Stimulated activated naive B cell treated with anti-CD40 and anti-IgM and Interleukin-4, amounts not matched to agents 10 μg/mL and 1 μg/mL and 100 μg/mL, for 72 hours (primary cell): ENCODE measurements around the gene P4HTM.
"Not testable (repeated sequence)": the region's sequence is repeated elsewhere in the genome, so short reads cannot be mapped to it uniquely, and the experiment has no call there.

ENCODE experiments used
- ATAC-seq, 2 donors: fragments of 150-1000 bp; cut with Tn5 transposase; replicated peaks; 2 replicates each; pipeline ENCODE4 v1.10.0; 2021; ENCODE audit warnings: moderate library complexity in 1 of 2
- DNase-seq: peaks from one replicate; pipeline ENCODE4 v3.0.0; 2021
- H3K27ac Mint-ChIP-seq: one replicate; pipeline ENCODE4 v1.8.0; 2022; ENCODE audit warnings: mild to moderate bottlenecking, mixed read lengths
- H3K27me3 Mint-ChIP-seq, 2 donors: one replicate each; pipeline ENCODE4 v1.8.0; 2022; ENCODE audit warnings: mixed read lengths in 2 of 2
- H3K36me3 Mint-ChIP-seq, 2 donors: one replicate each; pipeline ENCODE4 v1.8.0; 2022; ENCODE audit warnings: mixed read lengths in 2 of 2, mild to moderate bottlenecking in 1 of 2
- H3K4me1 Mint-ChIP-seq, 2 donors: one replicate each; pipeline ENCODE4 v1.8.0; 2022; ENCODE audit warnings: mixed read lengths in 2 of 2, mild to moderate bottlenecking in 1 of 2
- H3K4me3 Mint-ChIP-seq, 2 donors: one replicate each; pipeline ENCODE4 v1.8.0; 2022; ENCODE audit warnings: mild to moderate bottlenecking in 2 of 2, mixed read lengths in 2 of 2, moderate library complexity in 1 of 2
- H3K9me3 Mint-ChIP-seq, 2 donors: one replicate each; pipeline ENCODE4 v1.8.0; 2022; ENCODE audit warnings: mixed read lengths in 2 of 2, mild to moderate bottlenecking in 1 of 2

The P4HTM gene

GRCh38 chr3:49008627-49009026 lies 18.6 kb downstream of the P4HTM start:
- not testable (repeated sequence) for H3K27ac Mint-ChIP-seq, H3K27me3 Mint-ChIP-seq, DNase-seq, H3K9me3 Mint-ChIP-seq, ATAC-seq
- Mint-ChIP-seq H3K36me3 (peaks cover 23 to 28% of the 10 kb centered on the region in 2 donors), H3K4me3 (peak overlapping the region; percentile 98), H3K4me1 (peaks cover 36 to 55% of the 10 kb centered on the region in 2 donors)

- Mint-ChIP-seq H3K4me3 (peak overlapping the region in 1 of 2 donors; percentile 41), H3K4me1 (peaks cover 41 to 60% of the 10 kb centered on the region in 2 donors), H3K27ac (peak overlapping the region; percentile 67), H3K27me3 (no peaks in the 10 kb centered on the region), H3K9me3 (no peaks in the 10 kb centered on the region), H3K36me3 (peaks cover 27 to 32% of the 10 kb centered on the region in 2 donors)
- DNase-seq (no peak), ATAC-seq (no peak)
These were observed 19.4 kb downstream of the P4HTM start for GRCh38 chr3:49009396-49009795.

DNA sequence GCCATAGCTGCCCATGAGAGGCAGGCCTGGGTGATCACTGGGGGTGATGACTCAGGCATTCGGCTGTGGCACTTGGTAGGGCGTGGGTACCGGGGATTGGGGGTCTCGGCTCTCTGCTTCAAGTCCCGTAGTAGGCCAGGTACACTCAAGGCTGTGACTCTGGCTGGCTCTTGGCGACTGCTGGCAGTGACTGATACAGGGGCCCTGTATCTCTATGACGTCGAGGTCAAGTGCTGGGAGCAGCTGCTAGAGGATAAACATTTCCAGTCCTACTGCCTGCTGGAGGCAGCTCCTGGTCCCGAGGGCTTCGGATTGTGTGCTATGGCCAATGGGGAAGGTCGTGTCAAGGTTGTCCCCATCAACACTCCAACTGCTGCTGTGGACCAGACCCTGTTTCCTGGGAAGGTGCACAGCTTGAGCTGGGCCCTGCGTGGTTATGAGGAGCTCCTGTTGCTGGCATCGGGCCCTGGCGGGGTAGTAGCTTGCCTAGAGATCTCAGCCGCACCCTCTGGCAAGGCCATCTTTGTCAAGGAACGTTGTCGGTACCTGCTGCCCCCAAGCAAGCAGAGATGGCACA lies 22.5 kb downstream of the P4HTM start:
- peaks cover 40 to 50% of the 10 kb centered on the region in 2 donors for H3K36me3 Mint-ChIP-seq
- ATAC-seq, result no peak
- H3K4me3 Mint-ChIP-seq, result no peak overlapping the region
- no peak overlapping the region for H3K27ac Mint-ChIP-seq
- no peaks in the 10 kb centered on the region for H3K27me3 Mint-ChIP-seq
- H3K4me1 Mint-ChIP-seq, result peaks cover 43 to 57% of the 10 kb centered on the region in 2 donors
- DNase-seq, result no peak
- H3K9me3 Mint-ChIP-seq, result no peaks in the 10 kb centered on the region

DNA sequence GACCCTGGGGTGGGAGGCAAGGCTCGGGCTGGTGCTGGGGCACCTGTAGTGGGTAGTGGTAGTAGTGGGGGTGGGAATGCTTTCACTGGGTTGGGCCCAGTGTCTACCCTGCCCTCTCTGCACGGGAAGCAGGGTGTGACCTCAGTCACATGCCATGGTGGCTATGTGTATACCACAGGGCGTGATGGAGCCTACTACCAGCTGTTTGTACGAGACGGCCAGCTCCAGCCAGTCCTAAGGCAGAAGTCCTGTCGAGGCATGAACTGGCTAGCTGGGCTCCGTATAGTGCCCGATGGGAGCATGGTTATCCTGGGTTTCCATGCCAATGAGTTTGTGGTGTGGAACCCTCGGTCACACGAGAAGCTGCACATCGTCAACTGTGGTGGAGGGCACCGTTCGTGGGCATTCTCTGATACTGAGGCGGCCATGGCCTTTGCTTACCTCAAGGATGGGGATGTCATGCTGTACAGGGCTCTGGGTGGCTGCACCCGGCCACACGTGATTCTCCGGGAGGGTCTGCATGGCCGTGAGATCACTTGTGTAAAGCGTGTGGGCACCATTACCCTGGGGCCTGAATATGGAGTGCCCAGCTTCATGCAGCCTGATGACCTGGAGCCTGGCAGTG lies 23.2 kb downstream of the P4HTM start:
- H3K4me3 Mint-ChIP-seq, result no peak overlapping the region
- ATAC-seq, result no peak
- no peaks in the 10 kb centered on the region for H3K27me3 Mint-ChIP-seq
- H3K9me3 Mint-ChIP-seq, result no peaks in the 10 kb centered on the region
- peaks cover 40 to 57% of the 10 kb centered on the region in 2 donors for H3K4me1 Mint-ChIP-seq
- no peak for DNase-seq
- H3K36me3 Mint-ChIP-seq, result peaks cover 38 to 45% of the 10 kb centered on the region in 2 donors
- no peak overlapping the region for H3K27ac Mint-ChIP-seq

DNA sequence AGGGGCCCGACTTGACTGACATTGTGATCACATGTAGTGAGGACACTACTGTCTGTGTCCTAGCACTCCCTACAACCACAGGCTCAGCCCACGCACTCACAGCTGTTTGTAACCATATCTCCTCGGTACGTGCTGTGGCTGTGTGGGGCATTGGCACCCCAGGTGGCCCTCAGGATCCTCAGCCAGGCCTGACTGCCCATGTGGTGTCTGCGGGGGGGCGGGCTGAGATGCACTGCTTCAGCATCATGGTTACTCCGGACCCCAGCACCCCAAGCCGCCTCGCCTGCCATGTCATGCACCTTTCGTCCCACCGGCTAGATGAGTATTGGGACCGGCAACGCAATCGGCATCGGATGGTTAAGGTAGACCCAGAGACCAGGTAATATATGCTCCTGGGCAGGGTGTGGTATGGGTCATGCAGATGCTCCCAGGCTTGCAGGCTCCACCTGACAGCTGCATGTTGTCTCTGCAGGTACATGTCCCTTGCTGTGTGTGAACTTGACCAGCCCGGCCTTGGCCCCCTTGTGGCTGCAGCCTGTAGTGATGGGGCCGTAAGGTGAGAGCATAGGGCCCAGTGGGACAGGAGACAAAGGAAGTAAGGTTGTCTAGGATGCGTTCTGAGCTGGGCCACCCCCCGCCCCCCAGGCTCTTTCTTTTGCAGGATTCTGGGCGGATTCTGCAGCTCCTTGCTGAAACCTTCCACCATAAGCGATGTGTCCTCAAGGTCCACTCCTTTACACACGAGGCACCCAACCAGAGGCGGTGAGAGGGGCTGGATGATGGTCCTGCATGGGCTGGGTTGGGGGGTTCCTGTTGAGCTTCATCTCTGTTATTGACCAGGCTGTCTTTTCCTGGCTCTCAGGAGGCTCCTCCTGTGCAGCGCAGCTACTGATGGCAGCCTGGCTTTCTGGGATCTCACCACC lies 24.0 kb downstream of the P4HTM start:
- DNase-seq (no peak), ATAC-seq (peak; percentile 46 to 49)
- Mint-ChIP-seq H3K27me3 (no peaks in the 10 kb centered on the region), H3K27ac (peak overlapping the region; percentile 47), H3K36me3 (peaks cover 35 to 42% of the 10 kb centered on the region in 2 donors), H3K9me3 (no peaks in the 10 kb centered on the region), H3K4me1 (peaks cover 38 to 52% of the 10 kb centered on the region in 2 donors), H3K4me3 (no peak overlapping the region)

GRCh38 chr3:49015072-49015471 lies 25.0 kb downstream of the P4HTM start:
- H3K4me3 Mint-ChIP-seq, result no peak overlapping the region
- peaks cover 30 to 39% of the 10 kb centered on the region in 2 donors for H3K36me3 Mint-ChIP-seq
- H3K9me3 Mint-ChIP-seq, result no peaks in the 10 kb centered on the region
- ATAC-seq (no peak), DNase-seq (no peak)
- peak overlapping the region; percentile 89 for H3K27ac Mint-ChIP-seq
- H3K4me1 Mint-ChIP-seq, result peaks cover 33 to 52% of the 10 kb centered on the region in 2 donors
- no peaks in the 10 kb centered on the region for H3K27me3 Mint-ChIP-seq

DNA sequence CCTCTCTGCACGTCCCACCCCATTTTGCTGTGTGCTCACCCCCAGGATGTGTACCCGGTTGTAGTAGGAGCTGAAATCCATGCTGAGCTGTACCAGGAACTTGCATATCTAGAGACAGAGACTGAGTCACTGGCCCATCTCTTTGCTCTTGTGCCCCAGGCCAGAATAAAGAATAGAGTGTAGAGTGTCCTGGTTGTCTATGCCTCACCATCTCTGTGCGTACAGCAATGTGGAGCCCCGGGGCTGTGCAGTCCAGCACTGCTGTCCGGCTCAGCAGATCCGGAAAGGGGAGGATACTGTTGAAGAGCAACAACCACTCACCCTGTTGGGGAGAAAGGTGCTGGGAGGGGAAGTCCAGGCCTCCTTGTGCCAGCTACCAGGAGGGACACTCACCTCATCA lies 25.7 kb downstream of the P4HTM start:
- ATAC-seq (no peak), DNase-seq (no peak)
- Mint-ChIP-seq H3K4me3 (no peak overlapping the region), H3K9me3 (no peaks in the 10 kb centered on the region), H3K36me3 (peaks cover 35 to 45% of the 10 kb centered on the region in 2 donors), H3K27me3 (no peaks in the 10 kb centered on the region), H3K27ac (no peak overlapping the region), H3K4me1 (peaks cover 36 to 57% of the 10 kb centered on the region in 2 donors)

DNA sequence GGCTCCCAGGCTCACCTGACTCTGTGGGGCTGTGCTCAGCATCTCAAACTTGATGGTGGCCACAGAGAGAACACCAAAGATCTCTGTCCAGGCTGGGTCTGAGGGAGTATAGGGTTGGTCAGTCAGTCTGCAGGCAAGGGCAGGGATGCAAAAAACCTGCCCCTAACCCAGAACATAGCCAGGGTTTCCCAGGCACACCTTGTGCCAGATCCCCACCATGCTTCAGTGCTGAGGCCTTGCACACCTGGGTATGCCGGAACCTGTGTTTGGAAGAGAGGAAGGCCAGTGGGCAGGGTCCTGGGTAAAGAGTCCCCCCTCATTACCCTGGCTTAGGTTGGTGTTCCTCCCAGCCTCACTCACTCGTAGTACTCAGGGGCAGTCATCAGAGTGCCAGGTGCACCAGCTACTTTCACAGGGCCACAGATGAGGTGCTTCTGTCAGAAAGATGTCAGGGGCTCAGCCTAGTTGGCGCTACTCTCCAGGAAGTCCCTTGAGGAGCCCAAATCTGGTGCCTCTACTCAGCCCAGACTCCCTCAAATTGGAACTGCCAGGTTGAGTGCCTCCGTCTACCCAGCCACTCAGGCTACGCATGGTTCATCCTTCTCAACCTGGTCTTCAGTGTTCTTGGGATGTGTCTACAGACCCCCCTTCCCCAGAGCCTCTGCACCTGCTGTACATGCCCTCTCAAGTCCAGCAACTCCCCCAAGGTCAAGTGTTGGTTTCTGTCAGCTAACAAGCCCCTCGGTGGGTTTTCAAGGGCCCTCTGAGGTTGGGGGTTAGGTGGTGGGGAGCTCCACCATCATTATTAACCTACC lies 26.6 kb downstream of the P4HTM start:
- H3K27ac Mint-ChIP-seq, result peak overlapping the region; percentile 99
- H3K36me3 Mint-ChIP-seq, result peaks cover 37 to 47% of the 10 kb centered on the region in 2 donors
- H3K4me3 Mint-ChIP-seq, result peak overlapping the region; percentile 91 to 95
- DNase-seq (no peak), ATAC-seq (no peak)
- peaks cover 36 to 55% of the 10 kb centered on the region in 2 donors for H3K4me1 Mint-ChIP-seq
- H3K27me3 Mint-ChIP-seq, result no peaks in the 10 kb centered on the region
- H3K9me3 Mint-ChIP-seq, result no peaks in the 10 kb centered on the region

DNA sequence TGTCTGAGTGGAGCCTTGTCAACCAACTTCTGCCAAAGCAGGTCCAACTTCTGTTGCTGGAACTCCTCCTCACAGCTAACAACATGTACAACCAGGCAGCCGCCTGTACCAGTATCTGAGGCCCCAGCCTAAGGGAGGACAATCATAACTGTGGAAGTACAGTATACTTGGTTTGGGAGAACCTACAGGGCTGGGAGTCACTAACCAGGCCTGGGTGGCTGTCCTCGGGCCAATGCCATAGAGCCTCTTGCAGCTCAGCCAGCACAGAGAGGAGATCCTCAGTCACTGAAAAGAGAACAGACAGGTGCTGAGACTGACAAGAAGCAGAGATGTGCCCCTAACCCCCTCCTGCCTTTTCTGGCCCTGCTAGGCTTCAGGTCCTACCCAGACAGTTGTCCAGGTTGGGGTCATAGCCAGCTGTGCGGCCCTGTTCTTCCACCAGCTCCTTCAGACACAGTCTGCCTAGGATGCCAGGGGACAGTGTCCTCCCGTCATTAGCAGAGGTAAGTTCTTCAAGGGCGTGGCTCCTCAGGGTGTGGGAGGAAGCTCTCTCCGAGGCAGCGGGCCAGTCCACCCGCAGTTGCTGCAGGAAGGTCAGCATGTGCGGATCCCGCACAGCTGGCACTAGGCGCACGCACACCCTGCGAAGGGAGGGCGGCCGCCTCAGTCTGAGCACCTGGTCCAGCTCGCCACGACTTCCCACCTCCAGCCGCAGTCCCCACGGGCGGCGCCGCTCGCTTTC lies 27.4 kb downstream of the P4HTM start:
- DNase-seq (no peak), ATAC-seq (no peak)
- no peaks in the 10 kb centered on the region for H3K9me3 Mint-ChIP-seq
- H3K4me1 Mint-ChIP-seq, result peaks cover 30 to 50% of the 10 kb centered on the region in 2 donors
- peak overlapping the region; percentile 91 to 95 for H3K4me3 Mint-ChIP-seq
- no peaks in the 10 kb centered on the region for H3K27me3 Mint-ChIP-seq
- H3K27ac Mint-ChIP-seq, result peak overlapping the region; percentile 99
- peaks cover 40 to 41% of the 10 kb centered on the region in 2 donors for H3K36me3 Mint-ChIP-seq

- DNase-seq (peak; percentile 68), ATAC-seq (peak; percentile 22 to 24)
- Mint-ChIP-seq H3K4me3 (peak within 1 kb of the TSS; percentile 91 to 95), H3K36me3 (peaks cover 43 to 44% of the 10 kb centered on the region in 2 donors), H3K4me1 (peaks cover 28 to 56% of the 10 kb centered on the region in 2 donors), H3K27me3 (no peaks in the 10 kb centered on the region), H3K27ac (peak within 1 kb of the TSS; percentile 99), H3K9me3 (no peaks in the 10 kb centered on the region)
These were observed 28.1 kb downstream of the P4HTM start, which contains the start of gene DALRD3 for GRCh38 chr3:49017971-49018706. TSS of gene DALRD3 (minus strand) at chr3:49018580. CDS start at chr3:49018564, 16 bp downstream.

GRCh38 chr3:49018707-49019006 lies 28.6 kb downstream of the P4HTM start:
- DNase-seq (no peak), ATAC-seq (no peak)
- Mint-ChIP-seq H3K36me3 (peaks cover 47 to 48% of the 10 kb centered on the region in 2 donors), H3K27ac (peak overlapping the region; percentile 99), H3K27me3 (no peaks in the 10 kb centered on the region), H3K4me3 (peak overlapping the region; percentile 91 to 95), H3K4me1 (peaks cover 26 to 56% of the 10 kb centered on the region in 2 donors), H3K9me3 (no peaks in the 10 kb centered on the region)

GRCh38 chr3:49019941-49020329 lies 29.9 kb downstream of the P4HTM start:
- H3K27me3 Mint-ChIP-seq, result no peaks in the 10 kb centered on the region
- H3K4me1 Mint-ChIP-seq, result peaks cover 29 to 64% of the 10 kb centered on the region in 2 donors
- H3K9me3 Mint-ChIP-seq, result no peaks in the 10 kb centered on the region
- H3K4me3 Mint-ChIP-seq, result peak overlapping the region; percentile 91 to 95
- ATAC-seq, result no peak
- peaks cover 52% of the 10 kb centered on the region in 2 donors for H3K36me3 Mint-ChIP-seq
- H3K27ac Mint-ChIP-seq, result peak overlapping the region; percentile 99
- no peak for DNase-seq
